ENCODE data around the gene COL18A1. TPM values are rescaled to one million over a fixed set of nuclear protein-coding genes. Genes with fewer than 3 reads are reported as not detected.

COL18A1 gene
- total RNA-seq, 1 experiment from 2014 or later: 19.5 TPM

DNA sequence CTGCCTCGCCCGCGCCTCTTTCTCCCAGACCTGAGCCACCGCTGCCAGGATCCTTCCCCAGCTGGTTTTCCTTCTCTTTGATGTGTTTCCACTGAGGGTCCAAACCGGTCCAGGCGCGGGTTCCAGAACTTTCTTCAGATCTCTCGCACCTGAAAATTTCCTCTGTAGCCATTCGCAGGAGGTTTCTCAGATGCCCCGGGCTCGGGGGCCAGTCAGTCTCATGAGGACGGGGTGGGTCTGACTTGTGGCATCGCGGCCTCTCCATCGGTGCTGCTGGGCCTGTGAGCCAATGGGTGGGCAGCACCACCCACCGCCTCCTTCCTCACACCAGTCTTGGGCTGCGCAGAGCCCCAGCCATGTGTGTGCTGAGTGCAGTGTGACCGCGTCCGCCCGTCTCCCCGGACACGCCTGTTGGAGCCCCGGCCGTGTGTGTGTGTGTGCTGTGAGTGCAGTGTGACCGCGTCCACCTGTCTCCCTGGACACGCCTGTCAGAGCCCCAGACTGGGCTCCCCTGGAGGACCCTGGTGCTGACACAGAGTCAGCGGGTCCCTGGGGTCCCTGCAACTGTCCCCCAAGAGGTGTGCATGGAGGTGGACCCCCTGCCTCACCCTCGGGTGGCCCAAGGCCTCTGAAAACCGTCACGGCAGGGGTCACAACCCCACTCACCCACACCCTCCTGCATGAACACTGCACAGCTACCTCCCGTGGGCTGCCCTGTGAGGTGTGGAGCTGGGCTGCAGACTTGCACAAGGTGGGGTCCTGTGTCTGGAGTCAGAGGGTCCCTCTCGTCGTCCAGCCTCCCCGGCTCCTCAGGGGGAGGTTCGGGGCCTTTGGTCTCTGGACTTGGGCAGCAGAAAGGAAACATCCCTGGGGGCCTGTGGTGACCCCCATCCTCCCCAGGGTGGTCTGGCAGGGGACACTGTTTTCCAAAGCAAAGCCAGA is 20.2 kb downstream of the COL18A1 start:
- Histone ChIP-seq H3K9me3 (replicated peaks) (no peaks in the 10 kb centered on the region), H3K27me3 (no peaks in the 10 kb centered on the region), H3K4me1 (peaks cover 34% of the 10 kb centered on the region), H3K4me3 (no peak overlapping the region), H3K27ac (peak overlapping the region; percentile 82), H3K36me3 (no peaks in the 10 kb centered on the region)
- peak; percentile 82 to 84 for DNase-seq

DNA sequence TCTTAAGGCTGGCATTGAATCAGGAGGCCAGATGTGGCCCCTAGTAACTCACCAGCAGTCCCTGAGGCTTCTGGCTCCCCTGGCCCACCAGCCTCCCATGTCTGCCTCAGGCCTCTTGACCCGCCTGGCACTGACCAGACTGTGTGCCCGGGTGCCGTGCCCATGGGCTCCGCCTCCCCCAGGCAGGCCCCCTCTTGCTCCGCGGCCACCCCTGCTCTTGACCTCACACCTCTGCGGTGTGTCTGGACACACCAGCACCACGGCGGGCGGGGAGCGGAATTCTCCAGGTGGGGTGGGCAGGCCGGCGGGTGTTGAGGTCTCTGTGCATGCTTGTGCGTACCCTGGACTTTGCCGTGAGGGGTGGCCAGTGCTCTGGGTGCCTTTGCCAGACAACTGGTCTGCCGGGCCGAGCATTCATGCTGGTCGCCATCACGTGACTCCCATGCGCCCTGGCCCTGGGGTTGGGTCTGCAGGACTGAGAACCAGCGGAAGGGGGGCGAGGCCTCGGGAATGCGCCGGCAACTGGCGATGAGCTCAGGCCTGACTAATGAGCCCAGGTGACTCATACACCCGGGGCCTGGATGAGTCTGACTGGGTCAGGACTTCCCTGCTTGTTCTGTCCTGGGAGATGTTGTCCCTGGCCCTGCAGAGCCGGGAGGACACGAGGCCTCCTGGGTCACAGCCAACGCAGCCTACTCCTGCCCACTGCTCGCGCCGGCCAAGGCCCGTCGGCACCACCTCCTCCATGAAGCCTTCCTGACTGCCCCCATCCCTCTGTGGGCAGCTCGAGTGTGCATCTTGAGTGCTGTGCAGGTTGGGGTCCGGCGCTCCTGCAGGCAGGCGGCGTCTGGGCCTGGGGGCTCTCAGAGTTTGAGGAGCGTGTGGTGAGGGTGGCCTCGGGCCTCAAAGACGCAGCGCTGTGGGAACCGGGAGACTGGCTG is 22.6 kb downstream of the COL18A1 start:
- Histone ChIP-seq H3K9me3 (replicated peaks) (no peaks in the 10 kb centered on the region), H3K4me1 (peaks cover 50% of the 10 kb centered on the region), H3K27ac (peak overlapping the region; percentile 76), H3K4me3 (no peak overlapping the region), H3K36me3 (no peaks in the 10 kb centered on the region), H3K27me3 (no peaks in the 10 kb centered on the region)
- DNase-seq: peak; percentile 81 to 89

DNA sequence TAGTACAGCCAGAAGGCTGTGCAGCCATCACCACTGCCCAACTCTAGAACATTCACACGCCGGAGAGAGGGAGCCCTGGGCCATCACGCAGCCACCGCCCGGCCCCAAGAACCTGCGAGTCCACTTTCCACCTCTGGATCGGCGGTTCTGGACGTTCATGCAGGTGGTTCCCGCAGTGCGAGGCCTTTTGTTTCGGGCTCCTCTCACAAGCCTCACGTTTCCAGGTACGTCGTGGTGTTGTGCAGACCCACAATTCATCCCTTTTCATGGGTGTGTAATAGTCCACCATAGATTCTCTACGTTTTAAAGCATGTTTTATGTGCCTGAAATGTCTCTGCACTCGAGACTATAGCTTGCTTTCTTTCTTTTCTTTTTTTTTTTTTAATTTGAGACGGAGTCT is 23.6 kb downstream of the COL18A1 start:
- Histone ChIP-seq H3K4me3 (no peak overlapping the region), H3K9me3 (replicated peaks) (no peaks in the 10 kb centered on the region), H3K36me3 (no peaks in the 10 kb centered on the region), H3K27me3 (no peaks in the 10 kb centered on the region), H3K4me1 (peaks cover 55% of the 10 kb centered on the region), H3K27ac (no peak overlapping the region)
- DNase-seq: no peak

DNA sequence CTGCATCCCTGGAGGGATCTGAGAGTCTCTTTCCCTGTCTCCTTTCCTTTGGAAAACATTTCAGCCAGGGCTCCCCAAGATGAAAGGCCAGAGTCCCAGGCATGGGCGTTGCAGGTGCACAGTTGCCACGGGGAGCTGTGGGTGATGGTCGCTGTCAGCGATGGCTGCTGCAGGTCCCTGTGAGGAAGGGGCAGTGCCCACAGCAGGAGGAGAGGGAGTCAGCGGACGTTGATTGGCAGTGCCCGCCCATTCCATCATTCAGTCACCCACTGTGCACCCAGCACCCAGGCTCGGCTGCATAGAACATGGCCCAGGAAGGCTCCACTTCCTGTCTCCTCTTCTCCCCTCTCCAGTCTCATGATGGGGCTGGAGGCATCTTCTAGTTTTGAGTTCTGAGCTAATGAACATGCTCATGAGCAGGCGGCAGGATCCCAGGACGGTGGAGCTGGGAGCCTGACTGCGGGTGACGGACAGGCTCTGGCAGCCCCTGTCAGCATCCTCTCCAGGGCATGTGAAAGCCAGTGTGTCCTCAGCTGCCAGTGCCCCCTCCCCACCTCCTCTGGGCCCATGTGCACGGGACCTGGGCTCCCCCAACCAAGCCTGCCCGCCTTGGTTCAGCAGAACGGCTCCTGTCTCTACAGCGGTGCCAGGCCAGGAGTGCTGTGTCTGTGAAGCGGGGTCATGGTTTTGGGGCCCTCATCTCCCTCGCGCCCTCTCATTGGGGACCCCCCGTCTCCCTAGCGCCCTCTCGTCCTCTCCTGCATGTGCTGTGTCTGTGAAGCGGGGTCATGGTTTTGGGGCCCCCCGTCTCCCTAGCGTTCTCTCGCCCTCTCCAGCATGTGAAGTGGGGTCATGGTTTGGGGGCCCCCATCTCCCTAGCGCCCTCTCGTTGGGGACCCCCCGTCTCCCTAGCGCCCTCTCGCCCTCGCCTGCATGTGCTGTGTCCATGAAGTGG is 24.5 kb downstream of the COL18A1 start:
- no peak for DNase-seq
- Histone ChIP-seq H3K4me1 (peaks cover 54% of the 10 kb centered on the region), H3K9me3 (replicated peaks) (no peaks in the 10 kb centered on the region), H3K36me3 (no peaks in the 10 kb centered on the region), H3K27ac (no peak overlapping the region), H3K4me3 (no peak overlapping the region), H3K27me3 (no peaks in the 10 kb centered on the region)

DNA sequence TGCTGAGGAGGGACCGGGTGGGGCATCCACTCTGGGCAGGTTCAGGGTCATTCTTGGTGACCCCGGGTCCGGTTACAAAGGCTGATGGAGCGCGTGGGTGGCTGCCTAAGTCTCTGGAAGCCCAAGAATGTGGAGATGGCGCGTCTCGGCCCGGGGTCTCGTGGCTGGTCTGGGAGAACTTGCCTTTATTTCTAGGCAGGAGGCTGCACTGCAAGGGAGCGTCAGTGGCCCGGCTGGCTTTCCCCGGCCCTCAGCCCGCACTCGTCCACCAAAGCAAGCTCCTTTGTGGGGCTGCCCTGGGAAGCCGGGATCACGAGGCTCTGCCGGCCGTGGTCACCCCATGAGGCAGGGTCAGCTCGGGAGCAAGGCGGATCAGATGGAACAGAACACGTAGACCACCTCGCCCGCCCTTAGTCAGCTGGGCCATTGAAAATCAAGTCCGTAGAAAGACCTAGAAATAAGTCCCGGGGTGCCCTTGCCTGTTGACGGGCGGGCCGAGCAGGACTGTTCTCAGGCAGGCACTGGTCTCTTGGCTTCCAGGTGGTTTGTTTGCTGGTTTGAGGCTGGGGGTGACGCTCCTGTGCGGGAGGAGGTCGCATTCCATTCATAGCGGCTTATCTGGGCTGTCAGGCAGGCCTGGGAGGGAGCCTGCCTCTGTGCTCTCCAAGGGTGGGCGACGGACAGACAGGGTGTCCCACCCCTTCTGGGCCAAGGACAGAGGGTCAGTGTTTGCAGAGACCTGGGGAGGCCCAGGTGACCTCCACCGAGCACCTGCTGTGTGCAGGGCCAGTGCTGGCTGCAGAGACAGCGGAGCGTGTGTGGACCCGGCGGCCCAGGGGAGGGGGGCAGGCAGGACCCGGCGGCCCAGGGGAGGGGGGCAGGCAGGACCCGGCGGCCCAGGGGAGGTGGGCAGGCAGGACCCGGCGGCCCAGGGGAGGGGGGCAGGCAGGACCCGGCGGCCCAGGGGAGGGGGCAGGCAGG is 25.8 kb downstream of the COL18A1 start:
- Histone ChIP-seq H3K27ac (peak overlapping the region; percentile 25; the same call in 1 of the 2 replicates), H3K4me1 (peaks cover 42% of the 10 kb centered on the region), H3K27me3 (no peaks in the 10 kb centered on the region), H3K36me3 (no peaks in the 10 kb centered on the region), H3K4me3 (no peak overlapping the region), H3K9me3 (replicated peaks) (no peaks in the 10 kb centered on the region)
- peak; percentile 44 to 52 for DNase-seq

DNA sequence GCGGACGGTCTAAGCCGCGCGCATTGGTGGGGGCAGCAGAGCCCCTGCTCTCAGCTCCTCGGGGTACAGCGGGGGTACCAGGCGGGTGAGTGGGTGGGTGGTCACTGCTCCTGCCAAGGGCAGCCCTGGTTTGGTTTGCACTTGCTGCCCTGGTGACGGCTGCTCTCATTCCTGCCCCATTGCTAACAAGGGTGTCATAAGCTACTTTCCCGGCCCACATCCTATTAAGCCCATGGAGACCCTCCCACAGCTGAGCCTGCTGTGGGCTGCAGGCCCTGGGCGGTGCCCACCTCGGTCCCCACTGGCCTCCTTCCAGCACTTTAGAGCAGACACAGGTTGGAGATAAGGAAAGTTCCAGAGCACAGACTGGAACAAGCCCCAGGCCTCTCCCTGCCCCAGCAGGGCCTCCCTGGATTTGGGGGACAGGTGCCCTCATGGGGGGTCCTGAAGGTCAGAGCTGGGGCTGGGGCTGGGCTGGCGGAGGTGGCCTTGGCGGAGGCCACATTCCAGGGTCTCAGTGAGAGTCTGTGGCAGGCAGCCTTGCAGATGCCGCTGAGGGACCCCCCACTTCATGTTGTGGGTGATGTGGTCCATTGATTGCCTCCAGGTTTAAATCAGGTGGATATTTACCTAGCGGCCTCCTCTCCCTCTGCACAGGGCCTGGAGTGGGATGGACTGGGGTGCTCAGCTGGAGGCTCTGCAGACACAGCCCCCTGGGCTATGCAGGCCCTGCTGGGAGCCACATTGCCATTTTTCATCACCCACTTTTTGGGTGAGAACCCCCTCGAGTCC is 27.0 kb downstream of the COL18A1 start:
- peaks cover 37% of the 10 kb centered on the region for H3K4me1 ChIP-seq
- no peak overlapping the region for H3K27ac ChIP-seq
- H3K9me3 ChIP-seq (replicated peaks): no peaks in the 10 kb centered on the region
- no peaks in the 10 kb centered on the region for H3K27me3 ChIP-seq
- no peak overlapping the region for H3K4me3 ChIP-seq
- H3K36me3 ChIP-seq: no peaks in the 10 kb centered on the region
- DNase-seq: no peak

DNA sequence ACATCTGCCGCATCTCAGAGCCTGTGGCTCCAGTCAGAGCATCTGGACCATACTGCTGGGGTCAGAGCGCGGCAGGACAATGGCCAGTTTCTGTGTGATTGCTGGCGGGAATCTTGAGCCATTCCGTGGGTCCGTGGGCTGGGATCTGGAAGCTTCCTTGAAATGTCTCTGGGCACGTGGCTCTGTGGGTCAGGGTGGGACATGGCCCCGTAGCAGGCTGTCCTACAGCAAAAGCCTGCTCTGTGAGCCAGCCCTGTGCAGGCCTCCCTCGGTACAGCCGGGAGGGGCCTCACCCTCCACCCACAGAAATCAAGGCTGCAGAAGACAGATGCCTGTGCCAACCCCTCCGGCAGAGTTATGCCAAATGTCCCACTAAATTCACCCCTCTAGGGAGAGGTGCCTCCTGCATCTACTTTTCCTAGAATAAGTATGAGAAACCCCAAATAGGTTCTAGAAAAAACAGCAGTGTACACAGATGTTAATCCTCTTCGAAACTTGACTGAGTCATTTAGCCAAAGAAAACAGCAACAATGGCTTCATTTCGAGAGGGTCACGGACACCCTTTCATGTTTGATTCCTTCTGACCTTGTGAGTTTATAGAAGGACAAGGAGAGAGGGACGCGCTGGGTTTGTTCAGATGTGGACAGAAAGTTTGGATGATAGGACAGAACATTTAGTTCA is 27.8 kb downstream of the COL18A1 start:
- Histone ChIP-seq H3K27me3 (no peaks in the 10 kb centered on the region), H3K27ac (no peak overlapping the region), H3K9me3 (replicated peaks) (no peaks in the 10 kb centered on the region), H3K36me3 (no peaks in the 10 kb centered on the region), H3K4me1 (peaks cover 29% of the 10 kb centered on the region), H3K4me3 (no peak overlapping the region)
- DNase-seq: no peak

DNA sequence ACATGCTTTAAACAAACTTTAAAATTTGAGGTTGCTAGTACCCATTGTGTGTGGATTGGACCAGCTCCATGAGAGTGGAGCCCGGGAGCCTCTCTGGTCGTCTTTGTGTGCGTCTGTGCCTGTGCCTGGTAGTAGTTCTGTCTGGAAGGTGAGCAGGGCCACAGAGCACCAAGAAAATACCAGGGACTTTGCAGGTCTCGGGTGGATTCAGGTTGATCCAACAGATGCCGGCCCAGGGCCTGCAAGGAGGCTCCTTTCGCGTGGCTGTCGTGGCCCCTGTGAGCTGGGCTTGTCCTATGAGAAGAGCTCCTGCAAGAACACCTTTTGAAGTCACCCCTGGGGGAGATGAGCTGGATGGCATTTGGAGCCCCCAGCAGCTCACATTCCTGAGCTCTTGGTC is 28.3 kb downstream of the COL18A1 start:
- H3K27ac ChIP-seq: no peak overlapping the region
- H3K9me3 ChIP-seq (replicated peaks): no peaks in the 10 kb centered on the region
- no peak for DNase-seq
- H3K36me3 ChIP-seq: no peaks in the 10 kb centered on the region
- no peaks in the 10 kb centered on the region for H3K27me3 ChIP-seq
- H3K4me1 ChIP-seq: peaks cover 26% of the 10 kb centered on the region
- no peak overlapping the region for H3K4me3 ChIP-seq

DNA sequence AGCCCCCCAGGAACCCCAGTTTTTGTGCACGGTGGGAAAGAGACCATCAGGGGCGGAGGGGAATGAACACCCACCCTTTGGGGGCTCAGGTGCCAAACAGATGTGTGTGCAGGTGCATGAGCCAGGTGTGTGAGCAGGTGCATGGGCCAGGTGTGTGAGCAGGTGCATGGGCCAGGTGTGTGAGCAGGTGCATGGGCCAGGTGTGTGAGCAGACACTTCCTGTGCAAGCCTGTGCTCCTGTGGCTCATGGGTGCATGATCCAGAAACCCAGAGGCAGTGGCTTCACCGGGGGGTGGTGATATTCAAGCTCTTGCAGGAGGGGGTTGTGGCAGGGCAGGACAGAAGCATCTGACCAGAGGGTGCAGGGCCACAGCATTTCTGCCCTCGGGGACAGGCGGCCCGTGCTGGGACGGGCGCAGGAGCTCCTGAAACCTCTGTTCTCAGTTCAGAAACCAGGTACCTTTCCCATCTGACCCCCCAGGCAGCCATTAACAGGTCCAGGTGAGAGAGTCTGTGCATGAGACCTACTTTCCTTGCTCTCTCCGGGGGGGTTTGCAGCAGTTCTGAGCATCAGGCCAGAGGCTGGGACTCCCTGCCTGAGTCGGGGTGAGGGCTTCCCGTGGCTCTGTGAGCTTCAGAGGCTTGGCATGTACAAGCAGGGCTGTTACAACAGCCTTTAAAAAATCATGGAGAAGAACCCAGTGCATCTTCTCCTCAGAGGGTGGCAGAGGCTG is 29.1 kb downstream of the COL18A1 start:
- H3K4me1 ChIP-seq: peaks cover 26% of the 10 kb centered on the region
- no peaks in the 10 kb centered on the region for H3K36me3 ChIP-seq
- no peak overlapping the region for H3K4me3 ChIP-seq
- no peak overlapping the region for H3K27ac ChIP-seq
- no peaks in the 10 kb centered on the region for H3K9me3 ChIP-seq (replicated peaks)
- DNase-seq: no peak
- H3K27me3 ChIP-seq: no peaks in the 10 kb centered on the region

DNA sequence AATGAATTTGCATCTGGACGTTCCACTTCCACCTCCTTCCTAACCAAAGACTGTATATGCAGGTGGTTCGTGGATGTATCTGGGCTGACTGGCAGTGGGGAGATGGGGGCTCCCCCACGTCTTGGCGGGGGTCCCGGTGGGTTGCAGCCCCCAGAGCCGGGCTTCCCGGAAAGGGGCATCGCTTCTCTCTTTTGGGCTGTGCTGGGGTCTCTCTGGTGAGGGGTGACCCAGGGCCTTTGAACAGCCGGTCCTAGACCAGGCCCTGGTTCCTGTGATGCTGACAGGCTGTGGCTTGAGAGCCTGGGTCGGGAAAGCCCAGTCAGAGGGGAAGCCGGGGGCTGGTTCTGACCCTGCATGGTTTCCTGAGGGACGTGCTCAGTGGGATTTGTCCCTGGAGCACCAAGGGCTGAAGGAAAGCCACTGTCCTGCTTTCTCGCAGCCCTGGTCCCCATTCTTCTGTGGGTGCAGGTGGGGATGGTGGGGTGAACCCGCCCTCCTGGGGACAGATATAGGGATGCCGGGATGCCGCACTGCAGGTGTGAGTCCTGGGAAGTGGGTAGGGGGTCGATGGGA is 29.8 kb downstream of the COL18A1 start:
- Histone ChIP-seq H3K9me3 (replicated peaks) (no peaks in the 10 kb centered on the region), H3K4me3 (no peak overlapping the region), H3K36me3 (no peaks in the 10 kb centered on the region), H3K4me1 (peaks cover 26% of the 10 kb centered on the region), H3K27me3 (no peaks in the 10 kb centered on the region), H3K27ac (no peak overlapping the region)
- DNase-seq: no peak

DNA sequence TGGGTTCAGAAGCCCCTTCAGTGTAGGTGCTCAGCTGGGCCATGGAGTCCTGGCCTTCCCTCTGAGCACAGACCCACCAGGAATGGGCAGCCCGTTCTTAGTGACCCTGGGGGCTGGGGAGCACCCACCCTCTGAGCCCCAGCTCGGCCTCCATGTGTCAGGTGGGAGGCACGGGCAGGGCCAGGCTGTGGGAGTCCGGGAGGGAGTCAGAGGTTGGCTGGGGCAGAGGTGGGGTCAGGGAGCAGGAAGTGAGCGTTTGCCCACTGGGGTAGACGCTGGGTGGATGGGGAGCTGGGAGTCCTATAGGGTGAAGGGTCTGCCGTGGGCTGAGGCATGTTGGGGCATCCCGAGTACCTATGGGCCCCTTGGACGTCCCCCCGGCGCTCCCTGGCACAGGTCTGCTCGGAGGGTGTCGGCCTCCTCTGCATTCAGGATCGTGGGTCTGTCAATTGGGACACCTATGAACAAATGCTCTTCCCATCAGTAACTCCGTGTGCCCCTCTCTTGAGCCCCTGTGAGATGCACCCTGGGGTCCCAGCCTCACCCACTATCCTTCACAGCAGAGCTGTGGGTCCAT is 30.5 kb downstream of the COL18A1 start:
- H3K27me3 ChIP-seq: no peaks in the 10 kb centered on the region
- no peak overlapping the region for H3K4me3 ChIP-seq
- H3K27ac ChIP-seq: no peak overlapping the region
- H3K4me1 ChIP-seq: peaks cover 21% of the 10 kb centered on the region
- no peaks in the 10 kb centered on the region for H3K36me3 ChIP-seq
- H3K9me3 ChIP-seq (replicated peaks): no peaks in the 10 kb centered on the region
- no peak for DNase-seq
